MG63 (cell line): ENCODE measurements around the gene PXDN. TPM values are rescaled to one million over a fixed set of nuclear protein-coding genes. Genes with fewer than 3 reads are reported as not detected.

Experiments used
- DNase-seq: peaks from one replicate; pipeline ENCODE4 v3.0.0-alpha.2; 2020
- H3K27me3 ChIP-seq: fragments of 250-450 bp; sonication (Bioruptor Pico); 2 replicates; pipeline ENCODE4 v1.5.1; 2020; ENCODE audit warnings: mild to moderate bottlenecking, moderate library complexity
- H3K36me3 ChIP-seq: fragments of 250-450 bp; sonication (Bioruptor Pico); 2 replicates; pipeline ENCODE4 v1.5.1; 2020; ENCODE audit warnings: mild to moderate bottlenecking, moderate library complexity
- H3K4me3 ChIP-seq: fragments of 250-450 bp; sonication (Bioruptor Pico); 2 replicates; pipeline ENCODE4 v1.5.1; 2020; ENCODE audit warnings: mild to moderate bottlenecking, moderate library complexity
- H3K9me3 ChIP-seq: fragments of 250-450 bp; sonication (Bioruptor Pico); 2 replicates; pipeline ENCODE4 v1.5.1; 2020; ENCODE audit warnings: mild to moderate bottlenecking, moderate library complexity
- total RNA-seq: library from RNA; depleted of rRNA; stranded (reverse); fragments of >200 nt; shearing (Covaris generic); gene quantifications from 2 replicates; pipeline ENCODE4 v1.2.3, GENCODE V29; 2014; ENCODE audit warnings: low replicate concordance

The PXDN gene
- total RNA-seq, 1 experiment from 2014 or later = 204 TPM

DNA sequence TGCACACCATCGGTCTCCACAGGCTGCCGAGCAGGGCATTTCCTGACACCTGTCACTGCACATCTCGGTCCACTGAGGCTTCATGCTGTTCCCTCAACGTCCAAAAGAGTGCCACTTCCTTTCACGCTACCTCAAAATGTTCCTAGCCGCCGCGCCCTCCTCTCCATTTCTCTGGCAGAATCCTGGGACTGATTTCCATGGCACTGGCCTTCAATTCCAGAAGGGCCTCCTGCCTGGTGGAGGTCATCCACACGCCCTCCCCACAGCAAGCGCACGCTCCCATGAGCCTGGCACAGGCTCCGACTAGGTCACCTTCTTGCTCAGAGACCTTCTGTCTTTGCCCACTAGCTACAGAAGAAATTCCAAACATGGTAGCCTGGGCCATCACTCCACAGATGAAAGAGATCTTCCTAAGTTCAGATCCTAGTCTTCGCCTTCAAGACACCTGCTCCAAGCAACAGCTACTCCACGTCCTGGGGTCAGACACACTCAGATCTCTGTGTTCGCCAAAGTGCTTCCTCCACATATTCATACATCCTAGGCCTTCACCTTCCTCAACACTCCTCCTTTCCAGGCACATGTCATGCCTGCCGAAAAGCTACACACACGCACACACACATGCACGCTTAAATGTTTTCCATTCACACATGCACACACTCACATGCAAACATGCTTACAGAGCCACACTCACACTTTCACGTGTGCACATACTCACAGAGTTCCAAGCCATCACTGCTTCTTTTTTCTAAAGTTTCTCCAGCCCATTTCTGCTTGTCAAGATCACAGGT is 94.0 kb downstream of the PXDN start:
- no peak overlapping the region for H3K4me3 ChIP-seq
- no peak for DNase-seq
- no peaks in the 10 kb centered on the region for H3K9me3 ChIP-seq
- peaks cover 85% of the 10 kb centered on the region for H3K36me3 ChIP-seq
- no peaks in the 10 kb centered on the region for H3K27me3 ChIP-seq

DNA sequence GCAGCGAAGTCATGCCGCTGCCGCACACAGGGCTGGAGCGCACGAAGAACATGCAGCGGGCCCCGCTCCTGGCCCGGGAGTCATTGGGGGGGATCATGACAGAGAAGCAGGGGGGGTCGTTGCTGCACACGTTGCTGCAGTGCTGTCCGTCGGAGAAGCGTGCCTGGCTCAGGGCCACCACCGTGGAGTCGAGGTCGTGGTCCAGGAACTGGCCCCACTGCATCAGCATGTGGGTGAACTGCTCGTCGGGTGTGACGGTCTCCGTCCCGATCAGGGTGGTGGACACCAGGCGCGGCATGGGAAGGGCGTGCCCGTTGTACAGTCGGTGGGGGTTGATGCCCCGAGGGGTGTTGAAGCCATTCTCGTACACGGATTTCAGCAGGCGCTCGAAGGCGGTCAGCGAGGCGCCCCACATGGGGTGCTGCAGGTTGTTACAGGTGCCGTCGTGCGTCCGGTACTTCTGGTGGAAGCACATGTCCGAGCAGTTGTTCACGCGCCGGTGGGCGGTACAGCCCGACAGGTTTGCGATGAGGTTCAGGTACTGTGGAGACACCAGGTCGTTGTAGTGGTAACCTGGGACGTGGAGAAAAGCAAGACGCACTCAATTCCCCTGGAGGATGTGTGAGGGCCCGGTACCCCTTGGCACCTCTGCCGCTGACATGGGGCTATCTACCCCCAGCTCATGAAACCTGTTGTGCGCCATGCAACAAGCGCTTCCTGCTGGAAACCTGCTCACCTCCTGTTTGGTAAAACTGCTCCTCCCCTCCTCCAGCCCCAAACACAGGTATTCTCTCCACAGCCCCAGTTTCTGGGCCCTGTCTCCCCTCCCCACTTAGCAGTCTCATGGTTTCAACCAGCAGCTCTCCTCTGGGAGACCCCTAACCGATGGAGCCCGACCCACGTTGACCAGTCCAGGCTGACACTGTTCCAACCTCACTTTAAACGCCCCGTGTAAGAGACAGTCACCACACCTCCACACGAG is 94.9 kb downstream of the PXDN start:
- no peak for DNase-seq
- peaks cover 87% of the 10 kb centered on the region for H3K36me3 ChIP-seq
- no peaks in the 10 kb centered on the region for H3K27me3 ChIP-seq
- H3K4me3 ChIP-seq = no peak overlapping the region
- H3K9me3 ChIP-seq = no peaks in the 10 kb centered on the region

DNA sequence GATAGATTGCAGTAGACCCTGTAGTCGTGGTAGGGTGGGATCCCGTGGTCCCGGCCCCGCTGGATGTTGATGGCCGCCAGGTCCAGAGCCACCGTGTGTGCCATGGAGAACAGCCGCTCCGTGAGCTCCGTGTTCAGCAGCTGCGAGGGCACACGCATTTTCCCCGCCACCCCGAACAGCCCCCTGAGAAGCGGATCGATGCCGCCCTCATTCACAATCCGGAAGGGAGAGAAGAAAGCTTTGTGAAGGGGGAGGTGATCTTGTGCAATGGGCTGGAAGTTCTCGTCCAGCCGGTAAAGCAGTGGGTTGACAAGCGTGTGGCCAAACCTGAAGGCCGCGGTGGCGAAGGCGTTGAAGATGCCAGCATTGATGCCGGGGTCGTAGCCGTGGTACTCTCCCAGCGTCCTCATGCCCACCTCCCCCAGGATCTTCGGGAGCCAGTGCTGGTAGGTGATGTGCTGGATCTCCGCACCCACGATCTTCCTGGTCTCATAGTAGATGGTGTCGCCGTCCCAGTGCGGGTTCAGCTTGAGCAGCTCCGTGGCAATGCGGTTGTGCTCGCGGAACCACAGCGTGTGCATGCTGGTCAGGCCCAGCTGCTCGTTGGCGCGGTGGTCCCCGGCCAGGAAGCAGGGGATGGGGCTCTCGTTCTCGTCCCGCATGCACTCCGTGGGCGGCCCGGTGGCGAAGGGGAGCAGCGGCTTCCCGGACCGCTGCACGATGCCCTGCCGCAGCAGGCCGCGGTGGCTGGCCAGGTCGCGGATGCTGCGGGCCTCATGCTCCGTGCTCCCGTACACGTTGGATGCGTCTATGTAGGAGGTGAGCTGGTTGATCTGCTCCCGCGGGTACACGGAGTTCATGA is 95.8 kb downstream of the PXDN start:
- Histone ChIP-seq H3K9me3 (no peaks in the 10 kb centered on the region), H3K36me3 (peaks cover 92% of the 10 kb centered on the region), H3K27me3 (no peaks in the 10 kb centered on the region), H3K4me3 (no peak overlapping the region)
- no peak for DNase-seq

DNA sequence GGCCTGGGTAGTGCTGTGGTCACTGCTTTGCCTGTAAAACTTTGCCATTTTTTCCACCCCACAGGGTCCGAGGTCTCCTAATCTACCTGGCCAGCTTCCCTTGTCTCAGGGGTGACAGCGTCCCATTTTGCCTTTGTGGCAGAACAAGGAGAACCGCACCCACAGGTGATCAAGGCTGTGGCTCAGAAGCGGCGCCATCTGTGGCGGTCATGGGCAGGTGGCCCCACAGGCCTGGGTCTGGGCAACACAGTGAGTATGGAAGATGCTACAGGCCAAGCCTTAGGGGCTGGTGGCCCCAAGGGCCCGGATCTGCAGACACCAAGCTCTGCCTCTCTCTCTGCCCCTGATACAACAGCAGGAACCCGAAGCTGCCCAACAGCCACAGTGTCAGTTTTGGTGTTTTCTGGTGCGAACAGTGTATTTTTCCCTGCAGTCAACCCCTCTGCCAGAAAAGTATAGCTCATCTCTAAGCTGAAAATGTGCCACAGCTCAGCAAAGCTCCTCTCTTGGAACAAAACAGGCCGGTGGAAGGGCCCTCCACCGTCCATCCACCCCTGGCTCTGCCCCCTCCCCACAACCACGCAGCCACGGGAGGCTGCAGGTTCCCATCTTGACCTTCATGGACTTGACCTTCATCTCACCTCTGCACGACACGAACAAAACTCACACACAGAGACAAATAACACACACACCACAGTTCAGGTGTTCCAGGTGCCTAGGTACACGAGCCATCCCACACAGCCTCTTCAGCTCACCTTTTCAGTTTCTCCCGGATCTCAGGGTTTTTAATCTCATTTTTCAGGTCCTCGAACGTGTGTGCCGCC is 96.7 kb downstream of the PXDN start:
- H3K4me3 ChIP-seq = no peak overlapping the region
- DNase-seq = no peak
- H3K27me3 ChIP-seq = no peaks in the 10 kb centered on the region
- no peaks in the 10 kb centered on the region for H3K9me3 ChIP-seq
- H3K36me3 ChIP-seq = peaks cover 97% of the 10 kb centered on the region

DNA sequence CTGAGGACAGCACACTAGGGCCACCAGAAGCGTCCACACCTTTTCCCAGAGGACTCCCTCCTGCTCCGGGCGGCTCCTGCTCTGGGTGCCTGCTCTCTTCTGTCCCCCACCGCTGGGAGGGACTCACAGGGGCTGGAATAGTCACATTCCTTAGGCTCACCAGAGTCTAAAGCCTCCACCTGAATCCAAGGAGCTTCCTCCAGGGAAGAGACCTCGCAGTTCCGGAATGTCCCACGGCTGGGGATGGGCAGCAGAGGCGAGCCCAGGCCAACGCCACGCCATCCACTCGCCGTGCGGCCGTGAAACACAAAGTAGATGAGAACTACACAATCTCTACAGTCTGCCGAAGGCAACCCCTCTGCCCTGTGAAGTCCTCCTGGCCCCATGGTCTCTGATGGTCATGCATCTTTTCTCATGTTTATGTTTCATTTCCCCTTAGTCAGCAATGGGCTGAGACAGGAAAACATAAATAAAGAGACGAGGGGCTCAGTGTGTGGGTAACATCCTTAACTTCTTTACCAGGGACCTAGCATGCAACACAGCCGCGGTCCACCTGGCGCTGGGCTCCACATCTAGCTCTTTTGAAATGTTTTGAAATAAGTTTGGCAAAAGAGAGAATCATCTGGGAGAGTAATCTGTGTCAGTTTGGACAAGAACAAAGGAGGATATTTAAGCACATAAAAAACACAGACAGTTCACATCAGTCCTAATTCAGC is 98.4 kb downstream of the PXDN start:
- no peaks in the 10 kb centered on the region for H3K27me3 ChIP-seq
- H3K36me3 ChIP-seq = peaks cover 95% of the 10 kb centered on the region
- H3K4me3 ChIP-seq = no peak overlapping the region
- no peaks in the 10 kb centered on the region for H3K9me3 ChIP-seq
- no peak for DNase-seq

DNA sequence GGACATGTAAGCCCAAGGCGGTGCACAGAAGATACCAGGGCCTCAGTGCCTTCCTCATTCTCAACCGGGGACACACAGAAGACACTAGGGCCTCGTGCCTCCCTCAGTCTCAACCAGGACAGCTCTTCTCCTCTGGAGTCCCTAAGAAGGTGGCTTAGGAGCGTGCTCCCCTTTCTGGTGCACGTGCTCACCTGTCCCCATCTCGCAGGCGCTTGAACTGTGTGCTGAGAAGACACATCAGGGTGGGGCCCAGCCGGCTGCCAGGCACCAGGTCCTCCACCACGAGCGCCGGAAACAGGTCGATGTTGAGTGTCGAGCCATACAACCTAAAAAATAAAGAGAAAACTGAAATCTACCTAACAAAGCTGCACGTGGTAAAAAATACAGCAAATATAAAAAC is 99.9 kb downstream of the PXDN start:
- Histone ChIP-seq H3K4me3 (no peak overlapping the region), H3K9me3 (no peaks in the 10 kb centered on the region), H3K27me3 (no peaks in the 10 kb centered on the region), H3K36me3 (peaks cover 92% of the 10 kb centered on the region)
- DNase-seq = no peak

DNA sequence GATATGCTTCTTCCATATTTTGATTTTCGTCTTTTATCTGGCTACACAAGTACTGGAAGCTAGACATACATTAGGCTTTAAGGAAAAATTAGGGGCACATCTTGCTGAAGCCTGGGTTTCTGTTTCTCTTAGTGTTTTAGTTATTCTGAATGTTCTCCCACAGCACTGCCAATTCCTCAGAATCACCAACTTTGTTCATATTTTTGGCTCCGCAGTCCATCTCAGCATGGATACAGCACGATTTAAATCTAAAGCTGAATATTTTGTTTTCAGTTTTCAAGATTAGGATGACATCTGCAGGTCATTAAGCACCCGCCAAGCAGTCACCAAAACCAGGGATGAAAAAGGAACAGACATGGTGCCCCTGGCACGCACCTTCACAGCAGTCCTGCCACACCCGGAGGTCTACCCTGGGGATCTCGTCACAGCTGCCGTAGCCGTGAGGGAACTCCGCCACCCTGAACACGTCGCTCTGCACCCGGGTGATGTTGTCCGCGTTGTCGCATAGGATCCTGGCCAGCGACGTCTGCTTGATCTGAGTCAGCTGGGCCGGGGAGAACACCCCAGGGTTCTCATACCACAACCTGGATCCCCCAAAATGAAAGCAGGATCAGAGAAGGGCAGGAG is 101.2 kb downstream of the PXDN start:
- no peak for DNase-seq

DNA sequence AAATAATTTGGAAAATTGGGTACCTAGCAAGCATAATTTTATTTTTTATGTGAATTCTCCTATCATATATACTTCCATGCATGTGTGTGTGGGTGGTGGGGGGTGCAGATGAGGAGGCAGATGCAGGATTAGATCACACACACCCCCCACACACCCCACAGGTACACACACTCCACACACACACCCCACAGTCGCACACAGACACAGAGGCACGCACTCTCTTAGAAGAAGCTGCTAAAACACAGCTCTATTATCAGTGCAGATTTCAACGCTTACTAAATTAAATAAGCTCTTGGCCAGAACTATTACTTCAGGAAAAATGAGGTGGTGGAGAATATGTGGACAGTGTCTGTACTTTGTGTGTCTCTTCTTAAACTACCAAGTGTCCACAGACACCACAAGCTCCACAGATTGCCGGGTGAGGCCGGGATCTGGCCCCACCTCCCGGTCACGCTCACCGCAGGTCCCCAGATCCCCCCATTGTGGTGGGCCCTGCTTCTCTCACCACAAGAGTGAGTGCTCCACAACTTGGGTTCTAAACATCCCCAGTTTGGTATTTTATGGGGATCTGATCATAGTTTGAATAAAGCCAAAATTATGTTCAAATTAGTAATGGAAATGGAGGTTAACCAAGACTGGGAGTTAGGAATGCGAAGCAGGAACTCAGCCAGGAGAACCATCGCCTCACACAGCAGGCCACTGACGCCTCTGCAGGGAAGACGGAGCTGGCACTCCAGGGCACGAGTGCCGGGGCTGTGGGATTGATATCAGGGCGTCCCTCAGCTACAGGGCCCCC is 102.1 kb downstream of the PXDN start:
- H3K36me3 ChIP-seq = peaks cover 85% of the 10 kb centered on the region
- H3K4me3 ChIP-seq = no peak overlapping the region
- DNase-seq = peak; percentile 82
- no peaks in the 10 kb centered on the region for H3K9me3 ChIP-seq
- H3K27me3 ChIP-seq = no peaks in the 10 kb centered on the region

More for the DNA sequence above, 101.2 kb downstream of the PXDN start:
- no peaks in the 10 kb centered on the region for H3K9me3 ChIP-seq
- H3K36me3 ChIP-seq = peaks cover 91% of the 10 kb centered on the region
- H3K27me3 ChIP-seq = no peaks in the 10 kb centered on the region
- no peak overlapping the region for H3K4me3 ChIP-seq

DNA sequence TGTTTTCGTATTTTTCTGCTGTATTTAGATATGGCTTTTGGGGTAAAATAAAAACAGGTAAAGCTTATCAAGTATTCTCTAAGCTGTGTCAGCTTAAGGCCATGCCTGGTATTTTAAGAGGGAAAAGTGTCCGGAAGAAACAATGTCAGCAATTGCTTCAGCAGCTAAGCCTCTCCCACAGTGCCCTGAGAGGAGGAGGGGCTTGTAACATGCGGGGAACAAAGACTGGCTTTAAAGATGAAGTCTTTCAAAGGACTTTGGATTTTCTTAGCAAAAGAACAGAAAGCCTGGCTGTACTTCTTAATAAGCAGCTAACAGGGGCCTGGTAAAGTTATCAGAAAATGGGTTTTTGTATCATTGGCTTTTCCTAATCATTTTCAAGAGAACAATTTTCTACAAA is 102.8 kb downstream of the PXDN start:
- H3K36me3 ChIP-seq = peaks cover 80% of the 10 kb centered on the region
- no peak overlapping the region for H3K4me3 ChIP-seq
- no peak for DNase-seq
- no peaks in the 10 kb centered on the region for H3K27me3 ChIP-seq
- H3K9me3 ChIP-seq = no peaks in the 10 kb centered on the region

DNA sequence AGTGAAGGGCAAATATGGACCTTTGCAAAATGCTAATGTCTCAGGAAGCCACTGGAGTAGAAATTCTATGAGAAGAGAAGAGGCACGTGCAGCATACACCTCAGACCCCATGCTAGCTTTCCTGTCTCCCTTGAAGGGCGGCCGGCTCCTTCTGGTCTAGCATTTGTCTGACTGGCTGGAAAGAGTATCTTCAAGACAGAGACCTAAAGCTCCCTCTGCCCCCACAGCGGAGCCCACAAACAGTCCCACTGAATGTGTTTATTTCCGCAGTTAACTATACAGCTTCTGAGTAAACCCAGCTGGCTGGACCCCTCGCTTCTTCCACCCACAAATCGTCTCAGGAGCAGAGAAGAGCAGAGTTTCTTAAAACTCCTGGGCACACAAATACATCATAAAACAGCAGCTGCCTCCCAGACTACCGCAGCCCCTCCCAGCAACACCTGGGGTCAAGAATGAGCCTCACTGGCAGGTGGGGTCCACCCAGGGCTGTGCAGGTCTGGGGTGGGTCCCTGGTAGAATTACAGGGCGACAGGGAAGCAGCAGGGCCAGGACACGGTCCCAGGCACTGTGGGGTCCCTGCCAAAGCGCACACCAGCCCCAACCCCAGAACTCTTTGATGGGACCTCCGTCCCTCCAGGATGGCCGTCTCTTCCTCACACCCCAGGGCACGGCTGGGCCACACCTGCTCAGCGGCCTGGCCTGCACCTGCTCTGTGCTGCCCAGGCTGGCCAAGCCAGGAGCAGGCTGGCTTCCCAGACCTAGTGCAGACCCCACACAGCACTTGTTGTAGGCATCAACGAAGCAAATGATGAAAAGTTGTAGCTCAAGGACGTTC is 103.8 kb downstream of the PXDN start:
- no peaks in the 10 kb centered on the region for H3K9me3 ChIP-seq
- peaks cover 80% of the 10 kb centered on the region for H3K36me3 ChIP-seq
- no peak for DNase-seq
- no peaks in the 10 kb centered on the region for H3K27me3 ChIP-seq
- H3K4me3 ChIP-seq = no peak overlapping the region

DNA sequence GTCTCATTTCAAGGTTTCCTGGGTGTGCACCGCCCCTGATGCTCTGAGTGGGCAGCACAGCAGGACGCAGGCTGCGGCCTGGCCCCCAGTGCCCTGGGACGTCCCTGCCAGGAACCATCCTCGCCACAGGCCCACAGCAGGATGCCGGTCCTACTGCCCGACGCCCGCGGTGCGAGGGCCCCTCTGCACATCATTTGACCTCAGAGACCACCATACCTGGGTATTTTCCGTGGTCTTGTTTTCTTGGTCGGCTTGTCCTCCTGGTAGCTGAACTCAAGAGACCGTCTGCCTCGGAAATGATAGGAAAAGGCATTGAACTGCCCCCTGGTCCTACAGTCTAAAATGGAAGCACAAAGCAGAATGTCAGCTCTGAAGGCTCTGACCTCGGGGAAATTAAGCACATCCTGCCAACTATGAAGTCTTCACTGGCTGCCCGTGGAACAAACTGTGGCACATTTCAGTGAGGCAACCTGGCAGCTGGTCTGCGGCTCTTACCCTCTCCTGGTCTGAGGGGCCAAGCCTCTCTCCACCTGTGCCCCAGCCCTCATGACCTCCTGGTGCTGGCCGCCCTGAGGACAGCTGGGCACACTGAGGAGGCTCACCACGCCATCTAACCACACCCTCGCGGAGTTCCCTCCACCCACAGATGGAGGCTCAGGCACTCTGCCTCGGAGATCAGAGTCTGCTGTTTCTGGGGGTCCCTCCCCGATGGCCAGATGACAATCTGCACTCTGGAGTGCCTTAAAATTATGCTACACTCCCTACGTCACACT is 105.0 kb downstream of the PXDN start:
- H3K27me3 ChIP-seq = no peaks in the 10 kb centered on the region
- no peaks in the 10 kb centered on the region for H3K9me3 ChIP-seq
- H3K4me3 ChIP-seq = no peak overlapping the region
- peaks cover 80% of the 10 kb centered on the region for H3K36me3 ChIP-seq
- DNase-seq = no peak

DNA sequence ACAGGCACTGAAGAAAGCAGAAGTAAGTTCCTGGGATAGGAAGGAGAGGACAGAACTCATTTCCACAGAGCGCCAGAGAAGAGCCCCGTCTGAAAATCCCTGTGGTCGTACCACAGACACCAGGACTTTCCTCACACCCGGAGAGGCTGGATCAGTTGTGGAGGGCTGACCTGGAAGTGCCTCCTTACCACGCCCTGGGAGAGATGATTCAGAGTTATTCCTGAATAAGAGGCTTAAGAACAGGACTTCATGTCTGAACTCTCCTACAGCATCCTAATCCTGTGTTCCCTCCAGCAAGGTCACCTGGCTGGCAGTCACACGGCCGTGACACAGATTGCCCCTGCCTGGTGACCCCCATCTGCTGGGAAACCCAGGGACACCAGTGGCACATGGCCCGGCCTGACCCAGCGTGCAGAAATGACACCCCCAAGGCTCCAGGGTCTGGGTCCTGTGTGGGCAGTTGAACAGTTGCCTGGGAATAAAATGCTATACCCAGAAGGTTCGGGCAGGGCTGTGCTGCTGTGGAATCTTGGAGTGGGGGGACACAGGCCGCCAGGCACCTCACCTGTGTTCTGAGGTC is 105.9 kb downstream of the PXDN start:
- no peaks in the 10 kb centered on the region for H3K27me3 ChIP-seq
- H3K4me3 ChIP-seq = no peak overlapping the region
- no peaks in the 10 kb centered on the region for H3K9me3 ChIP-seq
- no peak for DNase-seq
- H3K36me3 ChIP-seq = peaks cover 82% of the 10 kb centered on the region
